Astrocyte (in vitro differentiated cells and primary cell): Measurements from ENCODE around the gene DEDD2.

ENCODE experiments used
- CTCF ChIP-seq: IDR thresholded peaks from 2 replicates; pipeline ENCODE4 v1.5.1; 2011; ENCODE audit warnings: low read depth, mild to moderate bottlenecking, inconsistent platforms, low read length, moderate library complexity; ENCODE audit not compliant: insufficient read depth
- EZH2 ChIP-seq: IDR thresholded peaks from 2 replicates; pipeline ENCODE4 v1.6.1; 2012; ENCODE audit warnings: mild to moderate bottlenecking, low read length, inconsistent platforms; ENCODE audit not compliant: insufficient read depth

GRCh38 chr19:42216653-42217519, 591 bp downstream of the DEDD2 start:
- TF ChIP-seq CTCF (no peak), EZH2 (no peak)
